HEK293 (cell line): ENCODE data around the gene ROR2.

ENCODE experiments used
- CTCF ChIA-PET: fragments of 350-600 bp; formaldehyde crosslinking; extraction: SDS; loops from one replicate; lab custom pipeline; 2021; ENCODE audit warnings: antibody characterized with exemption; lab: Yijun Ruan, JAX
- POLR2A ChIA-PET: fragments of 300-600 bp; formaldehyde crosslinking; extraction: SDS; loops from one replicate; lab custom pipeline; 2020; ENCODE audit warnings: antibody characterized with exemption, inconsistent platforms; lab: Yijun Ruan, JAX
- H3K27ac ChIP-seq: fragments of 200-500 bp; sonication (Bioruptor generic); 2 replicates; pipeline ENCODE4 v1.5.1; 2014; ENCODE audit warnings: low read depth, low read length, control low read depth, inconsistent platforms; ENCODE audit errors: extremely low read depth
- H3K36me3 ChIP-seq, 2 experiments: fragments of 200-500 bp in 1 of 2; sonication (Bioruptor generic) in 1 of 2; 1 replicate in 1 of 2; 2 replicates in 1 of 2; pipeline ENCODE4 v1.5.1; 2014 to 2017; ENCODE audit warnings: inconsistent platforms in 2 of 2, low read length in 2 of 2; ENCODE audit not compliant: control insufficient read depth in 2 of 2, insufficient read depth in 1 of 2
- H3K4me1 ChIP-seq: fragments of 200-500 bp; sonication (Bioruptor generic); 2 replicates; pipeline ENCODE4 v1.5.1; 2014; ENCODE audit warnings: mild to moderate bottlenecking, low read length, inconsistent platforms; ENCODE audit not compliant: control insufficient read depth, insufficient read depth
- H3K4me3 ChIP-seq: 2 replicates; pipeline ENCODE4 v1.5.1; 2011; ENCODE audit warnings: low read depth, mild to moderate bottlenecking, control low read depth, low read length, moderate library complexity
- H3K9me3 ChIP-seq: fragments of 200-500 bp; sonication (Bioruptor generic); 2 replicates; pipeline ENCODE4 v1.5.1; 2014; ENCODE audit warnings: low read depth, low read length, inconsistent platforms; ENCODE audit not compliant: control insufficient read depth, insufficient read depth
- BCL11B ChIP-seq: fragments of 450-650 bp; formaldehyde crosslinking; IDR thresholded peaks from 2 replicates; pipeline ENCODE4 v1.5.1; 2016; ENCODE audit warnings: low read depth, missing biosample characterization, missing genetic modification characterization
- SETDB1 ChIP-seq: IDR thresholded peaks from one replicate; pipeline ENCODE4 v1.6.1; 2017; ENCODE audit warnings: mild to moderate bottlenecking, low read length, moderate library complexity, mixed read lengths; ENCODE audit not compliant: insufficient read length
- TRIM28 ChIP-seq: IDR thresholded peaks from 2 replicates; pipeline ENCODE4 v1.6.1; 2011; ENCODE audit warnings: low read length, control low read depth, borderline replicate concordance
- ZBTB20 ChIP-seq: fragments of 450-650 bp; formaldehyde crosslinking; IDR thresholded peaks from 2 replicates; pipeline ENCODE4 v1.5.1; 2016; ENCODE audit warnings: missing biosample characterization, missing genetic modification characterization
- ZNF121 ChIP-seq: fragments of 450-650 bp; formaldehyde crosslinking; IDR thresholded peaks from 2 replicates; pipeline ENCODE4 v1.5.1; 2016; ENCODE audit warnings: missing biosample characterization, missing genetic modification characterization
- ZNF184 ChIP-seq: fragments of 450-650 bp; IDR thresholded peaks from 2 replicates; pipeline ENCODE4 v1.5.1; 2018; ENCODE audit warnings: missing biosample characterization, mild to moderate bottlenecking, missing genetic modification characterization
- ZNF2 ChIP-seq: fragments of 450-650 bp; formaldehyde crosslinking; IDR thresholded peaks from 2 replicates; pipeline ENCODE4 v1.5.1; 2016; ENCODE audit warnings: missing biosample characterization, missing genetic modification characterization
- ZNF529 ChIP-seq: fragments of 450-650 bp; formaldehyde crosslinking; IDR thresholded peaks from 2 replicates; pipeline ENCODE4 v1.5.1; 2017; ENCODE audit warnings: missing genetic modification characterization, missing biosample characterization; ENCODE audit not compliant: insufficient replicate concordance
- ZNF571 ChIP-seq: fragments of 450-650 bp; formaldehyde crosslinking; IDR thresholded peaks from 2 replicates; pipeline ENCODE4 v1.5.0; 2017; ENCODE audit warnings: missing biosample characterization, missing genetic modification characterization
- ZNF701 ChIP-seq: fragments of 450-650 bp; formaldehyde crosslinking; IDR thresholded peaks from 2 replicates; pipeline ENCODE4 v1.5.1; 2016; ENCODE audit warnings: missing biosample characterization, missing genetic modification characterization
- ZNF747 ChIP-seq: fragments of 450-650 bp; formaldehyde crosslinking; IDR thresholded peaks from 2 replicates; pipeline ENCODE4 v1.5.1; 2016; ENCODE audit warnings: missing biosample characterization, missing genetic modification characterization
- ZNF76 ChIP-seq: fragments of 450-650 bp; formaldehyde crosslinking; IDR thresholded peaks from 2 replicates; pipeline ENCODE4; 2016; ENCODE audit warnings: low read depth, missing biosample characterization, missing genetic modification characterization, borderline replicate concordance
- ZXDB ChIP-seq: fragments of 450-650 bp; formaldehyde crosslinking; IDR thresholded peaks from 2 replicates; pipeline ENCODE4 v1.5.1; 2016; ENCODE audit warnings: missing biosample characterization, missing genetic modification characterization
- TF ChIP-seq, protein P1 (sequence below): fragments of 450-650 bp; formaldehyde crosslinking; IDR thresholded peaks from 2 replicates; pipeline ENCODE4 v1.5.1; 2016; ENCODE audit warnings: missing biosample characterization, missing genetic modification characterization
- TF ChIP-seq, protein P2 (sequence below): fragments of 450-650 bp; formaldehyde crosslinking; IDR thresholded peaks from 2 replicates; pipeline ENCODE4; 2016; ENCODE audit warnings: missing biosample characterization, missing genetic modification characterization
- TF ChIP-seq, protein P3 (sequence below): fragments of 450-650 bp; formaldehyde crosslinking; IDR thresholded peaks from 2 replicates; pipeline ENCODE4 v1.5.1; 2017; ENCODE audit warnings: missing biosample characterization, missing genetic modification characterization
- TF ChIP-seq, protein P4 (sequence below): IDR thresholded peaks from 2 replicates; pipeline ENCODE4 v1.6.1; 2011; ENCODE audit warnings: mild to moderate bottlenecking, low read depth, low read length, borderline replicate concordance
- TF ChIP-seq, protein P5 (sequence below): fragments of 450-650 bp; IDR thresholded peaks from 2 replicates; pipeline ENCODE4 v1.5.1; 2018; ENCODE audit warnings: missing biosample characterization, mild to moderate bottlenecking, missing genetic modification characterization

ROR2 gene

DNA sequence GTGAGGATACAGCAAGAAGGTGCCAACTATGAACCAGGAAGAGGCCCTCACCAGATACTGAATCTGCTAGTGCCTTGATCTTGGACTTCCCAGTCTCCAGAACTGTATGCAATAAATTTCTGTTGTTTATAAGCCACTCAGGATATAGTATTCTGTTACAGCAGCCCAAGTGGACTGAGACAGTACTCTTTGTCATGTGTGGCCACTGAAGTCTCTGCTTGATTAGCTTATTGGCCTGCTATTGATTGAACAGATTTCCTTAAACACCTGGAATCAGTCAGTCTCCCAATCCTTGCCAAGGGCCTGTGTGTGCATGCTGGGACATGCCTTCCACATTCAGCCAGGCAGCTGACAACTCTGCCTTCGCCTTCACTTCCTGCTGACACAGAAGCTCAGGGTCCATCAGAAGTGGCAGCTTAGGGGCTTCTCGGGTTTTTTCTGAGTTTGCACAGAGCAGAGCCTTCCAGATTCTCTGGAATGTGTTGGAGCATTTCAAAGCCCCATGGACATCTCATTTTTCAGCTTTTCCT is 13.7 kb upstream of the ROR2 start:
- CTCF ChIA-PET, result interaction anchor here (0.9 to 2.7 kb wide), 6 partner anchors 9 to 205 kb away, joined by 3 to 35 read pairs (median 4); partner anchors contain the start of gene ROR2
- POLR2A ChIA-PET, result no interaction called here
- no peaks in the 10 kb centered on the region for H3K36me3 ChIP-seq
- H3K4me3 ChIP-seq, result no peak overlapping the region
- H3K9me3 ChIP-seq, result no peaks in the 10 kb centered on the region
- H3K27ac ChIP-seq, result no peak overlapping the region
- no peaks in the 10 kb centered on the region for H3K4me1 ChIP-seq
- no peak for TF ChIP-seq ZXDB (tag by site-specific recombination)
- no peak for TF ChIP-seq ZNF121 (tag by site-specific recombination)
- TF ChIP-seq SETDB1, result peak; percentile 86
- TF ChIP-seq ZNF2 (tag by site-specific recombination), result no peak
- TF ChIP-seq, protein P1, sequence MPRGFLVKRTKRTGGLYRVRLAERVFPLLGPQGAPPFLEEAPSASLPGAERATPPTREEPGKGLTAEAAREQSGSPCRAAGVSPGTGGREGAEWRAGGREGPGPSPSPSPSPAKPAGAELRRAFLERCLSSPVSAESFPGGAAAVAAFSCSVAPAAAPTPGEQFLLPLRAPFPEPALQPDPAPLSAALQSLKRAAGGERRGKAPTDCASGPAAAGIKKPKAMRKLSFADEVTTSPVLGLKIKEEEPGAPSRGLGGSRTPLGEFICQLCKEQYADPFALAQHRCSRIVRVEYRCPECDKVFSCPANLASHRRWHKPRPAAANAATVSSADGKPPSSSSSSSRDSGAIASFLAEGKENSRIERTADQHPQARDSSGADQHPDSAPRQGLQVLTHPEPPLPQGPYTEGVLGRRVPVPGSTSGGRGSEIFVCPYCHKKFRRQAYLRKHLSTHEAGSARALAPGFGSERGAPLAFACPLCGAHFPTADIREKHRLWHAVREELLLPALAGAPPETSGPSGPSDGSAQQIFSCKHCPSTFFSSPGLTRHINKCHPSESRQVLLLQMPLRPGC (tag by site-specific recombination), result no peak
- TF ChIP-seq, protein P2, sequence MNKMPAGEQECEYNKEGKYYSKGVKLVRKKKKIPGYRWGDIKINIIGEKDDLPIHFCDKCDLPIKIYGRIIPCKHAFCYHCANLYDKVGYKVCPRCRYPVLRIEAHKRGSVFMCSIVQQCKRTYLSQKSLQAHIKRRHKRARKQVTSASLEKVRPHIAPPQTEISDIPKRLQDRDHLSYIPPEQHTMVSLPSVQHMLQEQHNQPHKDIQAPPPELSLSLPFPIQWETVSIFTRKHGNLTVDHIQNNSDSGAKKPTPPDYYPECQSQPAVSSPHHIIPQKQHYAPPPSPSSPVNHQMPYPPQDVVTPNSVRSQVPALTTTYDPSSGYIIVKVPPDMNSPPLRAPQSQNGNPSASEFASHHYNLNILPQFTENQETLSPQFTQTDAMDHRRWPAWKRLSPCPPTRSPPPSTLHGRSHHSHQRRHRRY (tag by site-specific recombination), result no peak
- TF ChIP-seq ZNF701 (tag by site-specific recombination), result no peak
- TF ChIP-seq ZNF747 (tag by site-specific recombination), result no peak
- TF ChIP-seq, protein P3, sequence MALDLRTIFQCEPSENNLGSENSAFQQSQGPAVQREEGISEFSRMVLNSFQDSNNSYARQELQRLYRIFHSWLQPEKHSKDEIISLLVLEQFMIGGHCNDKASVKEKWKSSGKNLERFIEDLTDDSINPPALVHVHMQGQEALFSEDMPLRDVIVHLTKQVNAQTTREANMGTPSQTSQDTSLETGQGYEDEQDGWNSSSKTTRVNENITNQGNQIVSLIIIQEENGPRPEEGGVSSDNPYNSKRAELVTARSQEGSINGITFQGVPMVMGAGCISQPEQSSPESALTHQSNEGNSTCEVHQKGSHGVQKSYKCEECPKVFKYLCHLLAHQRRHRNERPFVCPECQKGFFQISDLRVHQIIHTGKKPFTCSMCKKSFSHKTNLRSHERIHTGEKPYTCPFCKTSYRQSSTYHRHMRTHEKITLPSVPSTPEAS, result no peak
- no peak for TF ChIP-seq ZNF184 (tag by site-specific recombination)
- TF ChIP-seq TRIM28, result peak; percentile 52; the same call in 1 of the 2 replicates

DNA sequence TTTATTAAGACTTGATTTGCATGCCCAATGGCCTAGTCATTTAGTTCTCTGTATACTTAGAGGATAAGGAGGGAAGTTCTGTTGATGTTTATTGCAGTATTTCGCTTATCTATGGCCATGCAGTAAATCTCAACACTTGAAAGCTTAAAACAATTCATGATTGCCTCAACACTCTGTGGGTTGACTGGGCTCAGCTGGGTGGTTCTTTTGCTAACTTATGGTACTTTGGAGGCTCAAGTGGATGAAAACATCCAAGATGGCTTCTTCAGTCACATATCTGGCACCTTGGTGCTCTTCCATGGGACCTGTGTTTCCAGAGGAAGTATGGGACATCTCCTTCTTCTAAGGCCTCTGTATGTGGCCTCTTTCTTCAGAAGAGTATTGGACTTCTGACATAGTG is 10.3 kb upstream of the ROR2 start:
- Histone ChIP-seq H3K4me3 (no peak overlapping the region), H3K27ac (no peak overlapping the region), H3K9me3 (no peaks in the 10 kb centered on the region), H3K36me3 (no peaks in the 10 kb centered on the region), H3K4me1 (no peaks in the 10 kb centered on the region)
- ChIA-PET POLR2A (no interaction called here), CTCF (interaction anchor here (0.7 to 3.4 kb wide), 2 partner anchors 10 to 12 kb away, joined by 3 to 16 read pairs; partner anchors contain the start of gene ROR2)
- TF ChIP-seq, protein P4, sequence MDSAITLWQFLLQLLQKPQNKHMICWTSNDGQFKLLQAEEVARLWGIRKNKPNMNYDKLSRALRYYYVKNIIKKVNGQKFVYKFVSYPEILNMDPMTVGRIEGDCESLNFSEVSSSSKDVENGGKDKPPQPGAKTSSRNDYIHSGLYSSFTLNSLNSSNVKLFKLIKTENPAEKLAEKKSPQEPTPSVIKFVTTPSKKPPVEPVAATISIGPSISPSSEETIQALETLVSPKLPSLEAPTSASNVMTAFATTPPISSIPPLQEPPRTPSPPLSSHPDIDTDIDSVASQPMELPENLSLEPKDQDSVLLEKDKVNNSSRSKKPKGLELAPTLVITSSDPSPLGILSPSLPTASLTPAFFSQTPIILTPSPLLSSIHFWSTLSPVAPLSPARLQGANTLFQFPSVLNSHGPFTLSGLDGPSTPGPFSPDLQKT, result no peak
- TF ChIP-seq ZNF76 (tag by site-specific recombination), result no peak

DNA sequence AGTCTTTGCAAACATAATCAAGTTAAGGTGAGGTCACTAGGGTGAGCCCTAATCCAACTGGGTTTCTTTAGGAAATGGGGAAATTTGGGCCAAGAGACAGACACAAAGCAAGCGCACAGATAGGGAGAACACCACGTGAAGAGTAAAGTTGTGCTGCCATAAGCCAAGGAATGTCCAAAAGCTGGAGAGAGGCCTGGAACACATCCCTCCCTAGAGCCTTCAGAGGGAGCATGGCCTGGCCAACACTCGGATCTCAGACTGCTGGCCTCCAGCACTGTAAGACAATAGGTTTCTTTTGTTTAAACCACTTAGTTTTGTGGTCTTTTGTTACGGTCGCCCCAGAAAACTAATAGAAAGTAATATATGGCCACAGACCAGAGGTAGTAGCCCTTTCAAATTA is 8.1 kb upstream of the ROR2 start:
- Histone ChIP-seq H3K36me3 (no peaks in the 10 kb centered on the region), H3K27ac (no peak overlapping the region), H3K4me3 (no peak overlapping the region), H3K9me3 (no peaks in the 10 kb centered on the region), H3K4me1 (no peaks in the 10 kb centered on the region)
- ChIA-PET CTCF (interaction anchor here (3.4 to 5.8 kb wide), 2 partner anchors 8 to 20 kb away, joined by 16 to 46 read pairs; partner anchors contain the start of gene ROR2), POLR2A (no interaction called here)
- TF ChIP-seq, protein P5, sequence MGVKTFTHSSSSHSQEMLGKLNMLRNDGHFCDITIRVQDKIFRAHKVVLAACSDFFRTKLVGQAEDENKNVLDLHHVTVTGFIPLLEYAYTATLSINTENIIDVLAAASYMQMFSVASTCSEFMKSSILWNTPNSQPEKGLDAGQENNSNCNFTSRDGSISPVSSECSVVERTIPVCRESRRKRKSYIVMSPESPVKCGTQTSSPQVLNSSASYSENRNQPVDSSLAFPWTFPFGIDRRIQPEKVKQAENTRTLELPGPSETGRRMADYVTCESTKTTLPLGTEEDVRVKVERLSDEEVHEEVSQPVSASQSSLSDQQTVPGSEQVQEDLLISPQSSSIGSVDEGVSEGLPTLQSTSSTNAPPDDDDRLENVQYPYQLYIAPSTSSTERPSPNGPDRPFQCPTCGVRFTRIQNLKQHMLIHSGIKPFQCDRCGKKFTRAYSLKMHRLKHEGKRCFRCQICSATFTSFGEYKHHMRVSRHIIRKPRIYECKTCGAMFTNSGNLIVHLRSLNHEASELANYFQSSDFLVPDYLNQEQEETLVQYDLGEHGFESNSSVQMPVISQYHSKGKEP (tag by site-specific recombination), result no peak
- TF ChIP-seq ZNF571 (tag by site-specific recombination) (no peak), BCL11B (no peak), ZBTB20 (tag by site-specific recombination) (no peak), ZNF529 (tag by site-specific recombination) (no peak)
